ENCODE measurements around the gene CENPF. TPM values are rescaled to one million over a fixed set of nuclear protein-coding genes. Genes with fewer than 3 reads are reported as not detected.

Gene CENPF
- total and polyA plus RNA-seq, 2 donors: 0.95 to 46.2 TPM

- Histone ChIP-seq H3K4me1 (ENCODE audit: insufficient read depth) (no peaks in the 10 kb centered on the region), H3K27ac (ENCODE audit: low read depth) (no peak overlapping the region), H3K4me3 (ENCODE audit: low read depth, low read length) (no peak overlapping the region), H3K36me3 (ENCODE audit: insufficient read depth) (no peaks in the 10 kb centered on the region)
- DNase-seq (ENCODE audit: extremely low spot score): no peak
- WGBS: 92% methylated on average over 8 of the region's 8 CpGs
Observed at GRCh38 chr1:214643030-214643429, 40.0 kb downstream of the CENPF start.

GRCh38 chr1:214645712-214646111, 42.7 kb downstream of the CENPF start:
- 97% methylated on average over 10 of the region's 10 CpGs for WGBS

GRCh38 chr1:214648801-214649200, 45.8 kb downstream of the CENPF start:
- WGBS: 77% methylated on average over 3 of the region's 3 CpGs

More at GRCh38 chr1:214645712-214646111, 42.7 kb downstream of the CENPF start:
- no peaks in the 10 kb centered on the region for H3K36me3 ChIP-seq (ENCODE audit: insufficient read depth)
- DNase-seq (ENCODE audit: extremely low spot score): no peak
- no peak overlapping the region for H3K27ac ChIP-seq (ENCODE audit: low read depth)
- no peaks in the 10 kb centered on the region for H3K4me1 ChIP-seq (ENCODE audit: insufficient read depth)
- H3K4me3 ChIP-seq (ENCODE audit: low read depth, low read length): no peak overlapping the region

GRCh38 chr1:214649607-214650006, 46.6 kb downstream of the CENPF start:
- Histone ChIP-seq H3K4me1 (ENCODE audit: insufficient read depth) (no peaks in the 10 kb centered on the region), H3K36me3 (ENCODE audit: insufficient read depth) (no peaks in the 10 kb centered on the region), H3K27ac (ENCODE audit: low read depth) (no peak overlapping the region), H3K4me3 (ENCODE audit: low read depth, low read length) (no peak overlapping the region)
- 96% methylated on average over 2 of the region's 2 CpGs for WGBS
- no peak for DNase-seq (ENCODE audit: extremely low spot score)

More at GRCh38 chr1:214648801-214649200, 45.8 kb downstream of the CENPF start:
- H3K4me1 ChIP-seq (ENCODE audit: insufficient read depth): no peaks in the 10 kb centered on the region
- DNase-seq (ENCODE audit: extremely low spot score): no peak
- H3K4me3 ChIP-seq (ENCODE audit: low read depth, low read length): no peak overlapping the region
- H3K36me3 ChIP-seq (ENCODE audit: insufficient read depth): no peaks in the 10 kb centered on the region
- no peak overlapping the region for H3K27ac ChIP-seq (ENCODE audit: low read depth)

- 98% methylated on average over 4 of the region's 4 CpGs for WGBS
Observed at GRCh38 chr1:214650664-214651063, 47.7 kb downstream of the CENPF start.

GRCh38 chr1:214657299-214657698, 54.3 kb downstream of the CENPF start:
- Histone ChIP-seq H3K27ac (ENCODE audit: low read depth) (no peak overlapping the region), H3K4me3 (ENCODE audit: low read depth, low read length) (no peak overlapping the region), H3K4me1 (ENCODE audit: insufficient read depth) (no peaks in the 10 kb centered on the region), H3K36me3 (ENCODE audit: insufficient read depth) (no peaks in the 10 kb centered on the region)
- WGBS: 94% methylated on average over 2 of the region's 2 CpGs
- no peak for DNase-seq (ENCODE audit: extremely low spot score)

More at GRCh38 chr1:214650664-214651063, 47.7 kb downstream of the CENPF start:
- no peak for DNase-seq (ENCODE audit: extremely low spot score)
- H3K36me3 ChIP-seq (ENCODE audit: insufficient read depth): no peaks in the 10 kb centered on the region
- H3K4me3 ChIP-seq (ENCODE audit: low read depth, low read length): no peak overlapping the region
- no peak overlapping the region for H3K27ac ChIP-seq (ENCODE audit: low read depth)
- no peaks in the 10 kb centered on the region for H3K4me1 ChIP-seq (ENCODE audit: insufficient read depth)

GRCh38 chr1:214658175-214658574, 55.2 kb downstream of the CENPF start:
- H3K36me3 ChIP-seq (ENCODE audit: insufficient read depth): no peaks in the 10 kb centered on the region
- no peaks in the 10 kb centered on the region for H3K4me1 ChIP-seq (ENCODE audit: insufficient read depth)
- H3K27ac ChIP-seq (ENCODE audit: low read depth): no peak overlapping the region
- WGBS: 77% methylated on average over 1 of the region's 1 CpG
- no peak overlapping the region for H3K4me3 ChIP-seq (ENCODE audit: low read depth, low read length)
- DNase-seq (ENCODE audit: extremely low spot score): no peak

GRCh38 chr1:214658785-214659184, 55.8 kb downstream of the CENPF start:
- WGBS: 79% methylated on average over 9 of the region's 9 CpGs
- Histone ChIP-seq H3K4me3 (ENCODE audit: low read depth, low read length) (no peak overlapping the region), H3K36me3 (ENCODE audit: insufficient read depth) (no peaks in the 10 kb centered on the region), H3K27ac (ENCODE audit: low read depth) (no peak overlapping the region), H3K4me1 (ENCODE audit: insufficient read depth) (no peaks in the 10 kb centered on the region)
- DNase-seq (ENCODE audit: extremely low spot score): no peak

GRCh38 chr1:214660190-214660589, 57.2 kb downstream of the CENPF start:
- DNase-seq (ENCODE audit: extremely low spot score): no peak
- Histone ChIP-seq H3K4me1 (ENCODE audit: insufficient read depth) (no peaks in the 10 kb centered on the region), H3K36me3 (ENCODE audit: insufficient read depth) (no peaks in the 10 kb centered on the region), H3K27ac (ENCODE audit: low read depth) (no peak overlapping the region), H3K4me3 (ENCODE audit: low read depth, low read length) (no peak overlapping the region)
- WGBS: 66% methylated on average over 2 of the region's 2 CpGs

GRCh38 chr1:214660900-214661299, 57.9 kb downstream of the CENPF start:
- no peaks in the 10 kb centered on the region for H3K4me1 ChIP-seq (ENCODE audit: insufficient read depth)
- H3K27ac ChIP-seq (ENCODE audit: low read depth): no peak overlapping the region
- WGBS: 32% methylated on average over 4 of the region's 4 CpGs
- DNase-seq (ENCODE audit: extremely low spot score): peak; percentile 43
- no peak overlapping the region for H3K4me3 ChIP-seq (ENCODE audit: low read depth, low read length)
- no peaks in the 10 kb centered on the region for H3K36me3 ChIP-seq (ENCODE audit: insufficient read depth)

- Histone ChIP-seq H3K4me3 (ENCODE audit: low read depth, low read length) (no peak overlapping the region), H3K36me3 (ENCODE audit: insufficient read depth) (no peaks in the 10 kb centered on the region), H3K4me1 (ENCODE audit: insufficient read depth) (no peaks in the 10 kb centered on the region), H3K27ac (ENCODE audit: low read depth) (no peak overlapping the region)
- WGBS: 86% methylated on average over 3 of the region's 3 CpGs
- DNase-seq (ENCODE audit: extremely low spot score): no peak
Observed at GRCh38 chr1:214662223-214662785, 59.3 kb downstream of the CENPF start.

GRCh38 chr1:214664651-214665433, 61.8 kb downstream of the CENPF start:
- no peak for DNase-seq (ENCODE audit: extremely low spot score)

GRCh38 chr1:214665606-214666110, 62.7 kb downstream of the CENPF start:
- 88% methylated on average over 4 of the region's 4 CpGs for WGBS
- H3K4me1 ChIP-seq (ENCODE audit: insufficient read depth): no peaks in the 10 kb centered on the region
- DNase-seq (ENCODE audit: extremely low spot score): no peak
- no peaks in the 10 kb centered on the region for H3K36me3 ChIP-seq (ENCODE audit: insufficient read depth)
- no peak overlapping the region for H3K4me3 ChIP-seq (ENCODE audit: low read depth, low read length)
- H3K27ac ChIP-seq (ENCODE audit: low read depth): no peak overlapping the region

More at GRCh38 chr1:214664651-214665433, 61.8 kb downstream of the CENPF start:
- no peaks in the 10 kb centered on the region for H3K36me3 ChIP-seq (ENCODE audit: insufficient read depth)
- no peak overlapping the region for H3K27ac ChIP-seq (ENCODE audit: low read depth)
- no peak overlapping the region for H3K4me3 ChIP-seq (ENCODE audit: low read depth, low read length)
- H3K4me1 ChIP-seq (ENCODE audit: insufficient read depth): no peaks in the 10 kb centered on the region
- WGBS: 95% methylated on average over 8 of the region's 8 CpGs

- Histone ChIP-seq H3K27ac (ENCODE audit: low read depth) (no peak overlapping the region), H3K4me1 (ENCODE audit: insufficient read depth) (no peaks in the 10 kb centered on the region), H3K4me3 (ENCODE audit: low read depth, low read length) (no peak overlapping the region), H3K36me3 (ENCODE audit: insufficient read depth) (no peaks in the 10 kb centered on the region)
- DNase-seq (ENCODE audit: extremely low spot score): no peak
- 96% methylated on average over 2 of the region's 2 CpGs for WGBS
Observed at GRCh38 chr1:214666674-214667073, 63.7 kb downstream of the CENPF start.
